Suprapubic skin (tissue), 4 donors: ENCODE data around the gene CDKN2AIPNL.

Experiments used
- CTCF ChIP-seq, 2 donors: fragments of 200-600 bp in 1 of 2; fragments of 450-650 bp in 1 of 2; sonication (generic) in 1 of 2; IDR thresholded peaks; one replicate each; pipeline ENCODE4 v1.5.1; 2016 to 2019; ENCODE audit warnings: antibody characterized with exemption in 2 of 2, mild to moderate bottlenecking in 1 of 2, moderate library complexity in 1 of 2
- EP300 ChIP-seq: sonication (generic); formaldehyde crosslinking; IDR thresholded peaks from one replicate; pipeline ENCODE4 v1.6.1; 2017; ENCODE audit warnings: antibody characterized with exemption
- POLR2A ChIP-seq, 2 donors: fragments of 450-650 bp; IDR thresholded peaks; one replicate each; pipeline ENCODE4 v1.6.1; 2017; ENCODE audit warnings: antibody characterized with exemption in 2 of 2, mild to moderate bottlenecking in 2 of 2, moderate library complexity in 2 of 2
- POLR2AphosphoS5 ChIP-seq, 3 donors: sonication (generic); formaldehyde crosslinking; IDR thresholded peaks; one replicate each; pipeline ENCODE4 v1.6.1; 2017; ENCODE audit warnings: antibody characterized with exemption in 3 of 3

- no peak for TF ChIP-seq EP300
- TF ChIP-seq CTCF (IDR thresholded peaks at IDR 0.05): peak in 1 of 2 donors; percentile 10
- no peak for TF ChIP-seq POLR2AphosphoS5 (IDR thresholded peaks at IDR 0.05)
- no peak for TF ChIP-seq POLR2A (IDR thresholded peaks at IDR 0.05)
Observed at GRCh38 chr5:134403951-134404350, 7.7 kb downstream of the CDKN2AIPNL start.
